Uterus (tissue), 4 donors: Measurements from ENCODE around the gene TFB2M. TPM values are rescaled to one million over a fixed set of nuclear protein-coding genes. Genes with fewer than 3 reads are reported as not detected.

Experiments used
- DNase-seq, 2 donors: peaks; one replicate each; pipeline ENCODE4 v3.0.0-alpha.2; 2019 to 2020
- H3K27ac ChIP-seq, 2 donors: fragments of 200-600 bp; sonication (generic); 1 replicate in 1 of 2; 2 replicates in 1 of 2; pipeline ENCODE4 v1.5.1; 2016 to 2018
- H3K27me3 ChIP-seq, 2 donors: fragments of 200-600 bp; sonication (generic); one replicate each; pipeline ENCODE4 v1.5.1; 2018 to 2019; ENCODE audit warnings: control low read depth in 1 of 2
- H3K36me3 ChIP-seq, 2 donors: fragments of 200-600 bp; sonication (generic); one replicate each; pipeline ENCODE4 v1.5.1; 2019; ENCODE audit warnings: control low read depth in 1 of 2
- H3K4me1 ChIP-seq, 2 donors: fragments of 200-600 bp; sonication (generic); one replicate each; pipeline ENCODE4 v1.5.1; 2018 to 2019; ENCODE audit warnings: control low read depth in 1 of 2
- H3K4me3 ChIP-seq, 2 donors: fragments of 200-600 bp; sonication (generic); 1 replicate in 1 of 2; 2 replicates in 1 of 2; pipeline ENCODE4 v1.5.1; 2018 to 2019; ENCODE audit warnings: mild to moderate bottlenecking in 1 of 2
- H3K9me3 ChIP-seq, 2 donors: fragments of 200-600 bp; sonication (generic); one replicate each; pipeline ENCODE4 v1.5.1; 2019; ENCODE audit warnings: control low read depth in 1 of 2
- POLR2A ChIP-seq, 2 donors: fragments of 450-650 bp; IDR thresholded peaks; one replicate each; pipeline ENCODE4 v1.6.1; 2016; ENCODE audit warnings: antibody characterized with exemption in 2 of 2, mild to moderate bottlenecking in 1 of 2, moderate library complexity in 1 of 2
- intact Hi-C: fragments of 100-400 bp; cut with DNase I; formaldehyde crosslinking; loops from one replicate; pipeline ENCODE4 v1.15.1; 2023; ENCODE audit warnings: low total_unique reads
- total RNA-seq, 4 donors: library from RNA; depleted of rRNA in 3 of 4; stranded (reverse); fragments of >200 nt in 3 of 4; gene quantifications; one replicate each; pipeline versions ENCODE4 v1.1.0 to v1.2.4, GENCODE V29; 2014 to 2023
- TF ChIP-seq, protein P1 (sequence below), 4 experiments: fragments of 200-600 bp in 2 of 4; fragments of 450-650 bp in 2 of 4; sonication (generic) in 2 of 4; IDR thresholded peaks; one replicate each; pipeline ENCODE4 v1.5.1; 2016 to 2019; ENCODE audit warnings: antibody characterized with exemption in 4 of 4, mild to moderate bottlenecking in 2 of 4, moderate library complexity in 1 of 4
- donor health status: DM: yes; HTN: yes; CAD: no.

Gene TFB2M
- total RNA-seq, 4 donors from 2014 or later: 3.5 to 25.0 (median 8.8) TPM

DNA sequence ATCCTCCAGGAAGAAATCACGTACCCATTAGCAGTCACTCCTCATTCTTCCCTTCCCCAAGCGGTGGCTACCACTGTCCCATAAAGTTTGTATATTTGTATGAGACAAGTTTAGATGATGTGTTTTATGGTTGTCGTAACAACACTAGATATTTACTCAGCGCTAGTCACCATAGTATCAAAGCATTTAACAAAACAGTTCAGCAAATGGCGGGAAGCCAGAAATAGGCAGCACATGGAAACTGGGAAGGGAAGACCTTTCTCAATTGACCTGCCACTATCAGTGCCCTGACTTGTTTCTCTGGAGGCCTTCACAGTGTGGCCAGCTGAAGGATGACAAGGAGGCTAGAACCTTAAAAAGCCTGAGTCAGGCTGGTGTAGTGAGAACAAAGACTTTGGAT lies 31.3 kb upstream of the TFB2M start:
- Histone ChIP-seq H3K4me3 (no peak overlapping the region), H3K9me3 (no peaks in the 10 kb centered on the region), H3K36me3 (no peaks in the 10 kb centered on the region), H3K4me1 (no peaks in the 10 kb centered on the region), H3K27ac (no peak overlapping the region), H3K27me3 (no peaks in the 10 kb centered on the region)
- peak; percentile 53 to 55 for DNase-seq
- intact Hi-C loops: no loop called here
- TF ChIP-seq, protein P1, sequence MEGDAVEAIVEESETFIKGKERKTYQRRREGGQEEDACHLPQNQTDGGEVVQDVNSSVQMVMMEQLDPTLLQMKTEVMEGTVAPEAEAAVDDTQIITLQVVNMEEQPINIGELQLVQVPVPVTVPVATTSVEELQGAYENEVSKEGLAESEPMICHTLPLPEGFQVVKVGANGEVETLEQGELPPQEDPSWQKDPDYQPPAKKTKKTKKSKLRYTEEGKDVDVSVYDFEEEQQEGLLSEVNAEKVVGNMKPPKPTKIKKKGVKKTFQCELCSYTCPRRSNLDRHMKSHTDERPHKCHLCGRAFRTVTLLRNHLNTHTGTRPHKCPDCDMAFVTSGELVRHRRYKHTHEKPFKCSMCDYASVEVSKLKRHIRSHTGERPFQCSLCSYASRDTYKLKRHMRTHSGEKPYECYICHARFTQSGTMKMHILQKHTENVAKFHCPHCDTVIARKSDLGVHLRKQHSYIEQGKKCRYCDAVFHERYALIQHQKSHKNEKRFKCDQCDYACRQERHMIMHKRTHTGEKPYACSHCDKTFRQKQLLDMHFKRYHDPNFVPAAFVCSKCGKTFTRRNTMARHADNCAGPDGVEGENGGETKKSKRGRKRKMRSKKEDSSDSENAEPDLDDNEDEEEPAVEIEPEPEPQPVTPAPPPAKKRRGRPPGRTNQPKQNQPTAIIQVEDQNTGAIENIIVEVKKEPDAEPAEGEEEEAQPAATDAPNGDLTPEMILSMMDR (IDR thresholded peaks at IDR 0.05): no peak
- no peak for TF ChIP-seq POLR2A (IDR thresholded peaks at IDR 0.05)

DNA sequence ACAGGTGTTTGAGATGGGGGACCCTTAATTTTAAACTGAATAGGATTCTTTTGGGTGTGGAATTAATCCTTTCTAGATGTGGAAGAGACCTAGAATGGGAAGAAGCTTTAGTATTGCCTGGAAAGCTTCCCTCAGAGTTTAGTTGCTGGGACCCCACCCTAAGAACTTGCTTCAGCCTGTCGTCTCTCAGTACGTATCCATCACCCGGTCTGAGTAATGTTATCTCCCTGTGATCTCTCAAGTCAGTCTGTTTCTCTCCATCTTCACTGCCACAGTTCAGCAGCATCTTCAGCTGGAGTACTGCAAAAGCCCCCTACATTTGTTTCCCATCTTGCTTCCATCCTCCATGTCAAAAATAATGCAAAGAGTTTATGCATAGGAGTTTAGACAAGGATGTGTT lies 29.1 kb upstream of the TFB2M start:
- H3K9me3 ChIP-seq: no peaks in the 10 kb centered on the region
- H3K4me3 ChIP-seq: no peak overlapping the region
- TF ChIP-seq, protein P1 (IDR thresholded peaks at IDR 0.05): no peak
- no peak for TF ChIP-seq POLR2A (IDR thresholded peaks at IDR 0.05)
- DNase-seq: no peak
- intact Hi-C loops: no loop called here
- H3K27me3 ChIP-seq: no peaks in the 10 kb centered on the region
- H3K36me3 ChIP-seq: no peaks in the 10 kb centered on the region
- H3K27ac ChIP-seq: no peak overlapping the region
- no peaks in the 10 kb centered on the region for H3K4me1 ChIP-seq

DNA sequence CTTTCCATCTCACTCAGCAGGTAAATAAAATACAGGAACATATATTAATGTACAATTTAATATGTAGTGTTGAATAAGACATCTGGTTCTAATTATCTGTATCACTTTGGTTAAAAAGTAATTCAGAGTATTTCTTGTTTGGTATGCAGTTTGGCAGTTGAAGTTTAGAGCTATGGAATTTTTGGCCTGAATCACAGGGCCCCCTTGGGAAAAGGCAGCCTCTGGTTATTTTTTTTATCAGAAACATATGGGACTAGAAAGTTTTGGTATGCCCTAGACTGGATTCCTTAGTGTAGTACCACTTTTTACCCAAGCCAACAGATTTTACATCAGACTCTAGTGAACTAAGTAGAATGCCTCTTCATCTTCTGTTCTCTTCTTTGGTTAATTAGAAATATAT lies 26.6 kb upstream of the TFB2M start:
- TF ChIP-seq, protein P1 (IDR thresholded peaks at IDR 0.05): no peak
- no peak for TF ChIP-seq POLR2A (IDR thresholded peaks at IDR 0.05)
- H3K36me3 ChIP-seq: no peaks in the 10 kb centered on the region
- no peak overlapping the region for H3K4me3 ChIP-seq
- H3K27ac ChIP-seq: peak overlapping the region in 1 of 2 donors; percentile 16
- intact Hi-C loops: no loop called here
- no peaks in the 10 kb centered on the region for H3K4me1 ChIP-seq
- no peaks in the 10 kb centered on the region for H3K27me3 ChIP-seq
- H3K9me3 ChIP-seq: no peaks in the 10 kb centered on the region
- no peak for DNase-seq

DNA sequence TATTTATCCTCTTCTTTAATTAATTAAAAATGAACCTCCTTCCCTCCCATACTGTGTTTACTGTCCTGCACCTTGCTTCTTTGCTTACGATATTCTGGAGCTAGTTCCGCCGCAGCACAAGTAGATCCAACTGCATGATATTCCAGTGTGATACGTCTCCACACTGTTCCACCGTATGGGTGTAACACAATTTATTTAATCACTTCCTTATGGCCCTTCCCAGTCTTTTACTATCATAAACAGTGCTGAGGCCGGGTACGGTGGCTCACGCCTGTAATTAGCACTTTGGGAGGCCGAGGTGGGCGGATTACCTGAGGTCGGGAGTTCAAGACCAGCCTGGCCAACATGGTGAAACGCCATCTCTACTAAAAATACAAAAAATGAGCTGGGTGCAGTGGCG lies 25.9 kb upstream of the TFB2M start:
- Histone ChIP-seq H3K9me3 (no peaks in the 10 kb centered on the region), H3K36me3 (no peaks in the 10 kb centered on the region), H3K4me1 (no peaks in the 10 kb centered on the region), H3K27ac (peak overlapping the region in 1 of 2 donors; percentile 16), H3K27me3 (no peaks in the 10 kb centered on the region), H3K4me3 (no peak overlapping the region)
- intact Hi-C loops: no loop called here
- TF ChIP-seq, protein P1 (IDR thresholded peaks at IDR 0.05): no peak
- no peak for TF ChIP-seq POLR2A (IDR thresholded peaks at IDR 0.05)
- DNase-seq: no peak

DNA sequence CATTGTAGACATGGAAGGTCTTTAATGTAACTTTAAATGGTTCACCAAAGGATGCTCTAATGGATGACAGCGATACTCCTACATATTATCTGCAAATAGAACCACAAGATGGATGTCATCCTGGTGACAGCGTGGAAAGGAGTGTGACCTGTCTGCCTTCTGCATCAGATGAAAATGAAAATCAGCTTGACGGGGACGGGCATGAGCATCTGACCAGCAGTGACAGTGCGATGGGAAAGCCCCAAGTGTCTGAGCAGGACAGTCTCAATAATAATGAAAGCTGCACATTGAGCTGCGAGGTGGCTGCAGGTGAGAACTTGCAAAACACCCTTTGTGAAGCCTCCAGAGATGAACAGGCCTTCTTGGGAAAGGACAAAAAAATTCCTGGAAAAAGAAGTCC lies 25.4 kb upstream of the TFB2M start:
- TF ChIP-seq, protein P1 (IDR thresholded peaks at IDR 0.05): no peak
- no peak for TF ChIP-seq POLR2A (IDR thresholded peaks at IDR 0.05)
- H3K4me3 ChIP-seq: no peak overlapping the region
- intact Hi-C loops: no loop called here
- no peak overlapping the region for H3K27ac ChIP-seq
- H3K9me3 ChIP-seq: no peaks in the 10 kb centered on the region
- H3K36me3 ChIP-seq: no peaks in the 10 kb centered on the region
- H3K27me3 ChIP-seq: no peaks in the 10 kb centered on the region
- H3K4me1 ChIP-seq: no peaks in the 10 kb centered on the region
- DNase-seq: no peak
